A673 (cell line): ENCODE results near the gene MICAL2. TPM values are rescaled to one million over a fixed set of nuclear protein-coding genes. Genes with fewer than 3 reads are reported as not detected.

Experiments used
- BruUV-seq: library from RNA; stranded (reverse); fragments of 400-500 nt; replicated peaks from 2 replicates; lab custom pipeline; 2021; lab: Mats Ljungman, UMichigan
- CTCF ChIA-PET: fragments of 300-600 bp; sonication (Branson Sonifier 250); formaldehyde crosslinking; loops from one replicate; lab custom pipeline; 2022; ENCODE audit warnings: antibody characterized with exemption; lab: Charles Lee
- POLR2A ChIA-PET: fragments of 300-600 bp; sonication (Branson Sonifier 250); formaldehyde crosslinking; loops from one replicate; lab custom pipeline; 2022; ENCODE audit warnings: antibody characterized with exemption; ENCODE audit not compliant: low non-redundant PET; lab: Charles Lee
- DNase-seq: peaks from one replicate; pipeline ENCODE4 v3.0.0-alpha.2; 2015; ENCODE audit warnings: low spot score
- H3K27ac ChIP-seq: fragments of 200-600 bp; sonication (generic); 2 replicates; pipeline ENCODE4 v1.5.1; 2016; ENCODE audit warnings: mixed run types, low read depth, mild to moderate bottlenecking, mixed read lengths, antibody characterized with exemption, low read length; ENCODE audit not compliant: poor library complexity, severe bottlenecking
- H3K27me3 ChIP-seq: fragments of 200-600 bp; sonication (generic); replicated peaks from 2 replicates; pipeline ENCODE4 v1.6.1; 2017; ENCODE audit warnings: mixed run types, low read depth, mild to moderate bottlenecking, mixed read lengths, antibody characterized with exemption, low read length; ENCODE audit not compliant: insufficient read depth, poor library complexity
- H3K36me3 ChIP-seq: fragments of 200-600 bp; sonication (generic); 2 replicates; pipeline ENCODE4 v1.6.1; 2016; ENCODE audit warnings: mixed run types, mild to moderate bottlenecking, mixed read lengths, antibody characterized with exemption, low read length; ENCODE audit not compliant: insufficient read depth, poor library complexity, severe bottlenecking
- H3K4me1 ChIP-seq: fragments of 200-600 bp; sonication (generic); 2 replicates; pipeline ENCODE4 v1.6.1; 2017; ENCODE audit warnings: mixed run types, mild to moderate bottlenecking, mixed read lengths, antibody characterized with exemption, low read length; ENCODE audit not compliant: insufficient read depth, poor library complexity, severe bottlenecking
- H3K4me3 ChIP-seq: fragments of 200-600 bp; sonication (generic); 2 replicates; pipeline ENCODE4 v1.5.1; 2016; ENCODE audit warnings: low read depth, mixed run types, mild to moderate bottlenecking, mixed read lengths, low read length; ENCODE audit not compliant: poor library complexity, severe bottlenecking
- H3K9me3 ChIP-seq: fragments of 200-600 bp; sonication (generic); 2 replicates; pipeline ENCODE4 v1.6.1; 2016; ENCODE audit warnings: mixed run types, low read depth, mild to moderate bottlenecking, mixed read lengths, antibody characterized with exemption, low read length; ENCODE audit not compliant: poor library complexity, severe bottlenecking
- EZH2 ChIP-seq: fragments of 200-600 bp; sonication (generic); IDR thresholded peaks from 2 replicates; pipeline ENCODE4 v1.6.1; 2017; ENCODE audit warnings: borderline replicate concordance, low read depth, mild to moderate bottlenecking, mixed read lengths, antibody characterized with exemption, low read length; ENCODE audit not compliant: poor library complexity, severe bottlenecking
- intact Hi-C: fragments of 100-400 bp; cut with micrococcal nuclease; formaldehyde crosslinking; loops from one replicate; pipeline ENCODE4 v1.10.0; 2022; ENCODE audit not compliant: unreplicated experiment
- total RNA-seq: library from RNA; stranded (reverse); gene quantifications from 2 replicates; pipeline ENCODE4 v1.2.3, GENCODE V29; 2021
- TF ChIP-seq, protein P1 (sequence below): fragments of 300-800, 200-600 bp; sonication (generic); conservative IDR thresholded peaks from 2 replicates; pipeline ENCODE4 v1.5.1; 2017; ENCODE audit warnings: low read depth, mild to moderate bottlenecking, antibody characterized with exemption, low read length, moderate library complexity, mixed read lengths

MICAL2 gene
- total RNA-seq, 1 experiment from 2014 or later, result 1.1 TPM

DNA sequence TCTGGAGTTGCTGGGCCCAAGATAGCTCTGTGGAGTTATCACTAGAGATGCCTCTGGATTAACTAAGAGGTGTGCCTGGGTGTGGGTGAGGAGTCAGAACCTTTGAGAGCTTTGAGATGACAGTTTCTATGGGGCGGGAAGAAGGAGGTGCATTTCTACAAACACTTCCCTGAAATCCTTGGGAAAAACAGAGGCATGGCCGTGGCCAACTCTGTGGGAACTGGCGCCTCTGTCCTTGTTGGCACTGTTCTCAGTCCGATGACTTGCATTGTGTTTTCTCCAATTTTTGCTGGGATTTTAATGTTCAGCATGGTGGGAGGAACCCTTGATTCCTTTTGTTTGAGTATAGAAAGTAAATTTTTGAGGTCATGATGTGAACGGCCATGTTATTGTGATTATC, 151.2 kb downstream of the MICAL2 start:
- Histone ChIP-seq H3K27me3 (no peaks in the 10 kb centered on the region), H3K9me3 (no peaks in the 10 kb centered on the region), H3K4me1 (no peaks in the 10 kb centered on the region), H3K27ac (no peak overlapping the region), H3K4me3 (no peak overlapping the region), H3K36me3 (no peaks in the 10 kb centered on the region)
- BruUV-seq, result no TSS peak
- no peak for DNase-seq
- TF ChIP-seq, protein P1, sequence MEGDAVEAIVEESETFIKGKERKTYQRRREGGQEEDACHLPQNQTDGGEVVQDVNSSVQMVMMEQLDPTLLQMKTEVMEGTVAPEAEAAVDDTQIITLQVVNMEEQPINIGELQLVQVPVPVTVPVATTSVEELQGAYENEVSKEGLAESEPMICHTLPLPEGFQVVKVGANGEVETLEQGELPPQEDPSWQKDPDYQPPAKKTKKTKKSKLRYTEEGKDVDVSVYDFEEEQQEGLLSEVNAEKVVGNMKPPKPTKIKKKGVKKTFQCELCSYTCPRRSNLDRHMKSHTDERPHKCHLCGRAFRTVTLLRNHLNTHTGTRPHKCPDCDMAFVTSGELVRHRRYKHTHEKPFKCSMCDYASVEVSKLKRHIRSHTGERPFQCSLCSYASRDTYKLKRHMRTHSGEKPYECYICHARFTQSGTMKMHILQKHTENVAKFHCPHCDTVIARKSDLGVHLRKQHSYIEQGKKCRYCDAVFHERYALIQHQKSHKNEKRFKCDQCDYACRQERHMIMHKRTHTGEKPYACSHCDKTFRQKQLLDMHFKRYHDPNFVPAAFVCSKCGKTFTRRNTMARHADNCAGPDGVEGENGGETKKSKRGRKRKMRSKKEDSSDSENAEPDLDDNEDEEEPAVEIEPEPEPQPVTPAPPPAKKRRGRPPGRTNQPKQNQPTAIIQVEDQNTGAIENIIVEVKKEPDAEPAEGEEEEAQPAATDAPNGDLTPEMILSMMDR, result no peak
- no peak for TF ChIP-seq EZH2
- CTCF ChIA-PET, result no interaction called here
- intact Hi-C loops, result no loop called here
- POLR2A ChIA-PET, result no interaction called here

DNA sequence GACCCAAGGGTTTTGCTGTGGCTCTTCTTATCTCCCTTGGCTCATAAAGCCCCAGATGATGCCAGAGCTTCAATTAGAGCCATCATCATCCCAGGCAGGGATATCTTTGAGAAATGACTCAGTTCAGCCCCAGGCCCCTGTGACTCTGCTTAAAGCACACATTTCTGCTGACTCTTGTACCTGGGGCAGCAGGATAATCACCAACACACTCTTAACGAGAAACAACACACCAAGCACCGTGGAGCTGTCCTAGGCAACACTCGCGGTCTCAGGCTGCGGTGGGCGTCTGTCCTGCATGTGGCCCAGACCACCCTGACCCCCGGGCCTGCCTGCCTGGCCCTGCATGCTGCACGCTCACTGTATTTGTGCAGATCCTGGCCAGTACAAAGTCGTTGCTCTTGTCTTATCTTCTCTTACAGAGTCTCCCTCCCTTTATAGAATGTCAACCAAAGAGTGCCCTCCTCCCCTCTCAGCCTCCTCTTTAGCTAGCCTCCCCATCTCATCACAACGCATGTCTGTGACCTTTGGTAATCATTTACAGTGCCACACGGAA, 152.8 kb downstream of the MICAL2 start:
- ChIA-PET CTCF (no interaction called here), POLR2A (no interaction called here)
- no peak for DNase-seq
- H3K36me3 ChIP-seq, result no peaks in the 10 kb centered on the region
- no peak overlapping the region for H3K4me3 ChIP-seq
- H3K27me3 ChIP-seq, result no peaks in the 10 kb centered on the region
- intact Hi-C loops, result no loop called here
- BruUV-seq, result no TSS peak
- H3K27ac ChIP-seq, result no peak overlapping the region
- TF ChIP-seq, protein P1, result no peak
- TF ChIP-seq EZH2, result no peak
- H3K4me1 ChIP-seq, result no peaks in the 10 kb centered on the region
- no peaks in the 10 kb centered on the region for H3K9me3 ChIP-seq

DNA sequence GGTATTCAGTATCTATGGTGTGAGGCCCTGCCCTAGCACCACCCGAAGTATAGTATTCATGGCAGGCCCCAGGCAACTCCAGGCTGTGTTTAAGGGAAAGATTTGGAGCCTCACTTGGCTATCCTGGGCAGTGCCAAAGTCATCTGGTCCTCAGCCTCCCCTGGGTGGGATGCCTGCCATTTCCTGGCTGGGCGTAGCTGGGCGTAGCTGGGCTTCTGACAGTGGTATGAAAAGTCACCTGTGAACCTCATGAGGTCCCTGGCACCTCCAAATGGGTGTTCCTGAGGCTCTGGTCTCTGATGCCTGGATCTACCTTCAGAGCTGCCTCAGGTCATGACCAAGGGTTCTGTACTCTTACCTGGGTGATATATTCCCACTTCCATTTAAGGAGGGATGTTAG, 154.0 kb downstream of the MICAL2 start:
- ChIA-PET CTCF (no interaction called here), POLR2A (no interaction called here)
- intact Hi-C loops, result no loop called here

More for the DNA sequence above, 154.0 kb downstream of the MICAL2 start:
- Histone ChIP-seq H3K27me3 (no peaks in the 10 kb centered on the region), H3K4me1 (no peaks in the 10 kb centered on the region), H3K9me3 (no peaks in the 10 kb centered on the region), H3K36me3 (no peaks in the 10 kb centered on the region), H3K4me3 (no peak overlapping the region), H3K27ac (no peak overlapping the region)
- no peak for DNase-seq
- BruUV-seq, result no TSS peak
- TF ChIP-seq, protein P1, result no peak
- no peak for TF ChIP-seq EZH2
